Muscle of leg (tissue), 11 donors: ENCODE measurements around the gene PACSIN1. TPM values are rescaled to one million over a fixed set of nuclear protein-coding genes. Genes with fewer than 3 reads are reported as not detected.
"Not testable (repeated sequence)": the region's sequence is repeated elsewhere in the genome, so short reads cannot be mapped to it uniquely, and the experiment has no call there.

ENCODE experiments used
- DNase-seq: peaks from one replicate; pipeline ENCODE4 v3.0.0; 2013
- H3K27ac ChIP-seq: one replicate; pipeline ENCODE4 v1.5.1; 2013; ENCODE audit warnings: mild to moderate bottlenecking, low read length, control low read depth
- H3K27me3 ChIP-seq: one replicate; pipeline ENCODE4 v1.6.1; 2013; ENCODE audit warnings: low read length; ENCODE audit not compliant: control insufficient read depth, insufficient read depth
- H3K36me3 ChIP-seq: one replicate; pipeline ENCODE4 v1.6.1; 2013; ENCODE audit warnings: low read length; ENCODE audit not compliant: control insufficient read depth, insufficient read depth
- H3K4me1 ChIP-seq: one replicate; pipeline ENCODE4 v1.6.1; 2013; ENCODE audit warnings: low read length; ENCODE audit not compliant: control insufficient read depth, insufficient read depth
- H3K4me3 ChIP-seq: one replicate; pipeline ENCODE4 v1.5.1; 2013; ENCODE audit warnings: low read length, control low read depth
- H3K9me3 ChIP-seq: replicated peaks from 2 replicates; pipeline ENCODE4 v1.6.1; 2013; ENCODE audit warnings: low read depth, low read length; ENCODE audit not compliant: control insufficient read depth
- WGBS: methylation state at CpG from one replicate; pipeline ENCODE4 v1.1.5; 2013; ENCODE audit warnings: missing lambda C conversion rate; ENCODE audit not compliant: insufficient coverage; 5-methylcytosine and 5-hydroxymethylcytosine counted together
- polyA plus RNA-seq, 8 donors: library from polyadenylated mRNA; unstranded; fragments of 120-200 nt; gene quantifications; one replicate each; pipeline versions ENCODE4 v1.2.1 to v1.2.3, GENCODE V29; 2013; ENCODE audit warnings: inconsistent platforms in 1 of 8, low replicate concordance in 1 of 8; ENCODE audit not compliant: insufficient read length in 8 of 8, insufficient read depth in 1 of 8
- total RNA-seq: library from RNA; stranded (reverse); fragments of 120-200 nt; gene quantifications from one replicate; pipeline ENCODE4 v1.2.4, GENCODE V29; 2013

PACSIN1 gene
- total and polyA plus RNA-seq, 9 donors, result 0.27 to 3.0 (median 1.5) TPM

DNA sequence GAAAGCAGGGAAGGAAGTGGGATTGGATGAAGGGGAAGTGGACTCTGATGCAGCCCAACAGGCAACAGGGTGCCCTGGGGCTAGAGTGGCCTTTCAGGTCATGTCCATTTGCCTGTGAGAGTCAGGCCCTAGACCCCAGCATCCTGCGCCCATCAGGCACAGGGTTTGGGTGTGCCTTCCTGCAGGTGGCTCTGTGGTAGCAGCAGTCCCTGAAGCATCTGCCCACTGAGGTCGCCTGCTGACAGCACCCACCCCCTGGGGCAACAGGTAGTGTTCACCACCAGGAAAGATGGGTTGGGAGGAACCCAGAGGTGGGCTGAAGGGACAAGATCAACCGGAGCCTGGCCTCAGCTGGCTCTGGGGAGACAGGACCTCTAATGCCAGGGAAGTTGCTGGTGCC is 3.6 kb downstream of the PACSIN1 start:
- no peak overlapping the region for H3K27ac ChIP-seq
- H3K36me3 ChIP-seq, result no peaks in the 10 kb centered on the region
- DNase-seq, result no peak
- 87% methylated on average over 2 of the region's 3 CpGs for WGBS
- peaks cover 4% of the 10 kb centered on the region for H3K9me3 ChIP-seq
- peaks cover 21% of the 10 kb centered on the region for H3K27me3 ChIP-seq
- peaks cover 14% of the 10 kb centered on the region for H3K4me1 ChIP-seq
- no peak overlapping the region for H3K4me3 ChIP-seq

DNA sequence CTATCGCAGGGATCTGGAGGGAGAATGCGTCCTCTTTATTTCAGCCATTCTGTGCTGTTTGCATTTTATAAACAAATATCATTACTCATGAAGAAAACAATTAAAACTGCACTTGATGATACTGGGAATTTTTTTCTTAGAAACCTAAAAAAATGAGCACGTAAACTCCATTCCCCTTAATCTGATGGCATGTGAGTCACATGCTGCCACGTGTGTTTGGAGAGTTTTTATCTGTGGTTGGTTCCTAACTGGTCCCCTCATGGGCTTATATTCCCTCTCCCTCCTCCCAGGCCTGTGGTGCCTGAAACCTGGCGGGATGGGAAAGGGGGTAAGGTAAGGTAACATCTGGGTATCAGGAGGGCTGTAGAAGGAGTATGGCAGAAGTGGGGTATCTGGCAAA is 6.5 kb downstream of the PACSIN1 start:
- Histone ChIP-seq H3K4me1 (peaks cover 19% of the 10 kb centered on the region), H3K4me3 (no peak overlapping the region), H3K27me3 (no peaks in the 10 kb centered on the region), H3K27ac (no peak overlapping the region), H3K9me3 (peaks cover 4% of the 10 kb centered on the region), H3K36me3 (no peaks in the 10 kb centered on the region)
- no CpG with 5 or more reads among the region's 5 CpGs for WGBS
- no peak for DNase-seq

DNA sequence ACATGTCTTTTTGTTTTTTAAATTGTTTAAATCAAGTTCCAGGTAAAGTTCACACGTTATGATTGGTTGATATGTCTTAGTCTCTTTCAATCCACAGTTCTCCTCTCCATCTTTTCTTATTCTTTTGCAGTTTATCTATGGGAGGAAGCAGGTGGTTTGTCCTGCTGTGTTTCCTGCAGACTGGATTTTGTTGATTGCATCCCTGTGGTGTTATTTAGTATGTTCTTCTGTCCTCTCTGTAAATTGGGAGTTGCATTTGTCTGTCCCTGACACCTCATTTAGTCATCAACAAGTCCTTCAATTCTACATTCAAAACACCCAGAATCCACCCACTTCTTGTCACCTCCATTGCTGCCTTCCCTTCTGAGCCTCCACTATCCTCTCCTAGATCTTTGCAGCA is 8.1 kb downstream of the PACSIN1 start:
- Histone ChIP-seq H3K4me3 (no peak overlapping the region), H3K4me1 (peaks cover 19% of the 10 kb centered on the region), H3K27me3 (no peaks in the 10 kb centered on the region), H3K36me3 (no peaks in the 10 kb centered on the region), H3K9me3 (peaks cover 4% of the 10 kb centered on the region), H3K27ac (no peak overlapping the region)
- no CpG with 5 or more reads among the region's 1 CpG for WGBS
- DNase-seq, result no peak

DNA sequence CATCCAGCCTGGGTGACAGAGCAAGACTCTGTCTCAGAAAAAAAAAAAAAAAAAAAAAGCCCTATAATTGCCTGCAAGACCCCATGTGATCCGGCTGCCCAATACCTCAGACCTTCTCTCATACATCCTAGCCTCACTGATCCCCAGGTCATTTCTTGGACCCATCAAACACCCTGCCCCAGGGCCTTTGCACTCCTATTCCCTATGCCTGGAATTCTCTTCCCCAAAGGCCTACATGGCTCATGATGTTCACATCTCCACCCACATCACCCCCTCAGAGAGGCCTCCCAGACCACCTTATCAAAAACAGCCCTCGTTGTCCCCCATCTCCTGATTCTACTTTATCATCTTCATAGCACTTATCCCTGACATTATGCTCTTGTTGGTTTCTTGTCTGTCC is 8.9 kb downstream of the PACSIN1 start:
- H3K4me1 ChIP-seq, result peaks cover 19% of the 10 kb centered on the region
- no peaks in the 10 kb centered on the region for H3K36me3 ChIP-seq
- no peak overlapping the region for H3K27ac ChIP-seq
- no peak overlapping the region for H3K4me3 ChIP-seq
- WGBS, result 79% methylated on average over 2 of the region's 2 CpGs
- H3K27me3 ChIP-seq, result no peaks in the 10 kb centered on the region
- peaks cover 4% of the 10 kb centered on the region for H3K9me3 ChIP-seq
- no peak for DNase-seq

DNA sequence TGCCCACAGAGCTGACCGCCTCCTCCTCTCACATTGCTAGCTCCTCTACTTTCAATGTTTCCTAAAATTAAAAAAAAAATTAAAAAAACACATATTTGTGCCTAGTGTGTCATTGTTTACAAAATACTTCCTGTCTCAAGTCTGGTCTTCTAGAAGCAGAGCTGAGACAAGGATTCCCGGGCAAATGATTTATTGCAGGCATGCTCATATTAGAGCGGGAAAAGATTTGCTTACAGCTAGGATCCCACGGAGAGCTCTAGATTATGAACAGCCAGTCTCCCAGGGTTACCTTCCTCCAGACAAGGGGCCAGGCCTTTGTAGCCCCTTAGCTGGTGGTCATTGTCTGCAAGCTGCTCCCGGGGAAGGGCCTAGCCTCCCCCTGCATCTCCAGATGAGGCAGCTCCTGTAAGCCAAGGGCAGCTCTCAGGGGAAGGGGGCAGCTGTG is 9.4 kb downstream of the PACSIN1 start:
- no peaks in the 10 kb centered on the region for H3K27me3 ChIP-seq
- H3K27ac ChIP-seq, result no peak overlapping the region
- no peaks in the 10 kb centered on the region for H3K36me3 ChIP-seq
- 48% methylated on average over 4 of the region's 5 CpGs for WGBS
- DNase-seq, result no peak
- no peak overlapping the region for H3K4me3 ChIP-seq
- H3K4me1 ChIP-seq, result peaks cover 19% of the 10 kb centered on the region
- H3K9me3 ChIP-seq, result peaks cover 4% of the 10 kb centered on the region

DNA sequence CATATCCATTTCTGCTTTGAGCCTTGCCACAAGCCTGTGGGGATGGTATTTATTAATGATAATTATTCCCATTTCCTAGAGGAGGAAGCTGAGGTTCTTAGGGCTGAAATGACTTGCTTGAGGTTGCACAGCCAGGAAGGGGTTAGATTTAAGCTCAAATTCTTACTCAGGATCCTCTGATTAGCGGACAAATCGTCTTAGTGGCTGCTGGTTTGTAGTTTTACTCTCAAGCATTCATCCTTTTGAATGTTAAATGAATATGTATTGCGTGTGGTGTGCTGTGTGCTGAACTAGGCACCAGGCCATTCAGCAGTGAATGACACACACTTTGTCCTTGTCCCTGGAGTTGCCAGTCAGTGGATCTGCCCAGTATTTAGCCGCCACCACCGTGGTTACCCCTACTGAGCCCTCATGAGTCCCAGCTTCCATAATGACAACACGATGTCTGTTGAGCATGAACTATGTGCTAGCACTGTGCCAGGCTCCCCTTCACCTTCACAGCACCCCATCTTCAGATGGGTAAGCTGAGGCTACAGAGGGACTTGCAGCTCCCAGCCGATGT is 10.0 kb downstream of the PACSIN1 start:
- H3K4me1 ChIP-seq, result peaks cover 19% of the 10 kb centered on the region
- H3K4me3 ChIP-seq, result no peak overlapping the region
- no peaks in the 10 kb centered on the region for H3K27me3 ChIP-seq
- no peak overlapping the region for H3K27ac ChIP-seq
- H3K36me3 ChIP-seq, result no peaks in the 10 kb centered on the region
- H3K9me3 ChIP-seq, result peaks cover 4% of the 10 kb centered on the region
- no peak for DNase-seq
- 58% methylated on average over 4 of the region's 7 CpGs for WGBS

DNA sequence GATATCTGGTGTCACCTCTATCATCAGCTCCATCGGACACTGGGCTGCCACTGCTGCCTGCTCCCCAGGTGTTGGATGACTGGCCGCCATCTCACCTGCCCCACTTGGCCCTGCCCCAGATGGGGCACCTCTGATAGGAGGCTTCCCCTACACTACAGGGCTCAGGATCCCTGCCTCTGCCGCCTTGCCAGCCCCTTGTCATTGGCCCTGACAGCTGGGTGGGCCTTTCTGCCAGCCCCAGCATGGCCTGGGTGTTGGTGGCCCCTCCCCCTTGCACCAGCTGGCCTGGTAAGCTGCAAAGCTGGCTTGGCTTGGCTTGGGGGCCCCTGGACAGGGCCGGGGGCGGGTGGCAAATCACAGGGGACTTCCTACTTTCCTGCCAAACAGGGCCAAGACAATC is 10.6 kb downstream of the PACSIN1 start:
- 30% methylated on average over 3 of the region's 5 CpGs for WGBS

DNA sequence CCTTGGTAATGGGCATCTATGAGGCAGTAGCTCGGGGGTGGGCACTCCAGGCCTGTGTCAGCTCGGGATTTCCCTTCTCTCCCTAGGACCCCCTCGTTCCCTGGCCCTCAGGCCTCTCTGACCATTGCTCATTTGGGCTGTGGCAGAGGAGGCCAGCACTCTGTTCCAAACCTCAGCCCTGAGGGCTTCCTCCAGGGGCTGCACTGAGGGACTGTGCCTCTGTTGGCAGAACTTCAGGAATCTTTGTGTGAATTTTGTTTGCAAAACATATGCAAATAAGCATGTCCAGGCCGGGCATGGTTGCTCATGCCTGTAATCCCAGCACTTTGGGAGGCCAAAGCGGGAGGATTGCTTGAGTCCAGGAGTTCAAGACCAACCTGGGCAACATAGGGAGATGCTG is 11.0 kb downstream of the PACSIN1 start:
- H3K9me3 ChIP-seq, result peaks cover 4% of the 10 kb centered on the region
- WGBS, result 33% methylated on average over 4 of the region's 5 CpGs
- H3K4me1 ChIP-seq, result peaks cover 19% of the 10 kb centered on the region
- H3K27ac ChIP-seq, result peak overlapping the region; percentile 69
- no peaks in the 10 kb centered on the region for H3K36me3 ChIP-seq
- no peak overlapping the region for H3K4me3 ChIP-seq
- peaks cover 2% of the 10 kb centered on the region for H3K27me3 ChIP-seq
- DNase-seq, result peak; percentile 38

More for the DNA sequence above, 10.6 kb downstream of the PACSIN1 start:
- H3K4me1 ChIP-seq, result peaks cover 19% of the 10 kb centered on the region
- peaks cover 2% of the 10 kb centered on the region for H3K27me3 ChIP-seq
- H3K4me3 ChIP-seq, result no peak overlapping the region
- peak; percentile 76 for DNase-seq
- peak overlapping the region; percentile 69 for H3K27ac ChIP-seq
- H3K36me3 ChIP-seq, result no peaks in the 10 kb centered on the region
- H3K9me3 ChIP-seq, result peaks cover 4% of the 10 kb centered on the region

DNA sequence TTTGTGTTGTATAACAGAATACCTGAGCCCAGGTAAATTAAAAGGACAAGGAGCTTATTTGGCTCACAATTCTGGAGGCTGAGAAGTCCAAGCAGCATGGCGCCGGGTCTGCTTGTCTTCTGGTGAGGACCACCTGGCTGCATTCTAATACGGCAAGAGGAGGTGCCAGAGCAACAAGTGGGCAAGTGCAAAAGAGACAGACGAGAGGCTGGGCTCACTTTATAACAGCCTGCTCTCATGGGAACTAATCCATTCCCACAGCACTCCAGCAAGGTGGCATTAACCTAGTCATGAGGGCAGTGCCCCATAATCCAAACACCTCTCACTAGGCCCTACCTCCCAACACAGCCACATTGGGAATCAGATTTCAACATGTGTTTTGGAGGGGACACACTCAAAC is 12.9 kb downstream of the PACSIN1 start:
- H3K4me1 ChIP-seq, result peaks cover 19% of the 10 kb centered on the region
- peaks cover 4% of the 10 kb centered on the region for H3K9me3 ChIP-seq
- 77% methylated on average over 4 of the region's 4 CpGs for WGBS
- DNase-seq, result no peak
- no peak overlapping the region for H3K27ac ChIP-seq
- peaks cover 2% of the 10 kb centered on the region for H3K27me3 ChIP-seq
- no peaks in the 10 kb centered on the region for H3K36me3 ChIP-seq
- no peak overlapping the region for H3K4me3 ChIP-seq

DNA sequence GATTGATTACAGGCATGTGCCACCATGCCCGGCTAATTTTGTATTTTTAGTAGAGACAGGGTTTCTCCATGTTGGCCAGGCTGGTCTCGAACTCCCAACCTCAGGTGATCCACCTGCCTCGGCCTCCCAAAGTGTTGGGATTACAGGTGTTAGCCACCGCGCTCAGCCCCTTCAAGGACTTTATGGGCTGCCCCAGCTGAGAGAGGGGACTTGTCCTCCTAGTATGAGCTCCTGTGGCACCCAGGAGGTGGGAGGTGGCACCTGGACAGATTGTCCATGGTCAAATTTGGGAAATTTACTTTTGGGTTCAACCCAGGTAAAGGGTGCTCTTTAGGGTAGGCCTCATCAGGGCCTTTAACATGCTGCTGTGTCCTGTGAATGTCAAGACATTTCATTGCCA is 17.9 kb downstream of the PACSIN1 start:
- H3K4me3 ChIP-seq, H3K27ac ChIP-seq, DNase-seq, H3K27me3 ChIP-seq, H3K36me3 ChIP-seq, H3K9me3 ChIP-seq, H3K4me1 ChIP-seq: not testable (repeated sequence)
- WGBS, result no CpG with 5 or more reads among the region's 5 CpGs

DNA sequence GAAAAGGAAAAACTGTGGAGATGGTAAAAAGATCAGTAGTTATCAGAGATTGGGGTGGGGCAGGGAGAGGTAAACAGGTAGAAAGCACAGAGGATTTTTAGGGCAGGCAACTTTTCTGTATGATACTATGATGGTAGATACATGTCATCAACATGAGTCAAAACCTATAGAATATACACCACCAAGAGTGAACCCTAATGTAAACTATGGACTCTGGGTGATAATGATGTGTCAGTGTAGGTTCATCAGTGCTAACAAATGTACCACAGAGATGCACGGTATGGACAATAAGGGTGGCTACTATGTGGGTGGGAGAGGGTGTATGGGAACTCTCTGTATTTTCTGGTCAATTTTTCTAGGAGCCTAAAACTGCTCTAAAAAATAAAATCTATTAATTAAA is 18.5 kb downstream of the PACSIN1 start:
- H3K4me3 ChIP-seq, result no peak overlapping the region
- WGBS, result no CpG with 5 or more reads among the region's 1 CpG
- H3K4me1 ChIP-seq, result no peaks in the 10 kb centered on the region
- H3K9me3 ChIP-seq, result no peaks in the 10 kb centered on the region
- H3K36me3 ChIP-seq, result no peaks in the 10 kb centered on the region
- no peak overlapping the region for H3K27ac ChIP-seq
- DNase-seq, result no peak
- H3K27me3 ChIP-seq, result peaks cover 2% of the 10 kb centered on the region
